Glutamatergic neuron (in vitro differentiated cells): Measurements from ENCODE around the gene OSBPL9. TPM values are rescaled to one million over a fixed set of nuclear protein-coding genes. Genes with fewer than 3 reads are reported as not detected.

ENCODE experiments used
- DNase-seq: peaks from one replicate; pipeline ENCODE4 v3.0.0; 2022
- H3K27ac Mint-ChIP-seq: one replicate; pipeline ENCODE4 v1.8.0; 2020; ENCODE audit warnings: mild to moderate bottlenecking, mixed read lengths, inconsistent platforms; ENCODE audit not compliant: unreplicated experiment
- H3K27me3 Mint-ChIP-seq: one replicate; pipeline ENCODE4 v1.8.0; 2020; ENCODE audit warnings: mild to moderate bottlenecking, moderate library complexity, mixed read lengths, inconsistent platforms; ENCODE audit not compliant: unreplicated experiment
- H3K36me3 Mint-ChIP-seq: one replicate; pipeline ENCODE4 v1.8.0; 2020; ENCODE audit warnings: mild to moderate bottlenecking, mixed read lengths, inconsistent platforms; ENCODE audit not compliant: unreplicated experiment
- H3K4me1 Mint-ChIP-seq: one replicate; pipeline ENCODE4 v1.8.0; 2020; ENCODE audit warnings: mild to moderate bottlenecking, low read depth, mixed read lengths, inconsistent platforms; ENCODE audit not compliant: unreplicated experiment
- H3K4me3 Mint-ChIP-seq: one replicate; pipeline ENCODE4 v1.8.0; 2020; ENCODE audit warnings: mild to moderate bottlenecking, mixed read lengths, inconsistent platforms; ENCODE audit not compliant: unreplicated experiment
- H3K9me3 Mint-ChIP-seq: one replicate; pipeline ENCODE4 v1.8.0; 2020; ENCODE audit warnings: mild to moderate bottlenecking, moderate library complexity, mixed read lengths, inconsistent platforms; ENCODE audit not compliant: unreplicated experiment
- total RNA-seq: library from RNA; stranded (reverse); fragmentation: NEBNext Ultra II Directional; extraction: Animal tissue kit (Norgen Biotek cat#: 25700); gene quantifications from one replicate; pipeline ENCODE4 v1.2.1, GENCODE V29; 2021; ENCODE audit not compliant: unreplicated experiment
- TF ChIP-seq, protein P1 (sequence below): fragments of 200-600 bp; sonication (generic); IDR thresholded peaks from one replicate; pipeline ENCODE4 v1.5.0; 2021; ENCODE audit not compliant: partially characterized antibody, unreplicated experiment

The OSBPL9 gene
- total RNA-seq, 1 donor from 2014 or later = 84.6 TPM

DNA sequence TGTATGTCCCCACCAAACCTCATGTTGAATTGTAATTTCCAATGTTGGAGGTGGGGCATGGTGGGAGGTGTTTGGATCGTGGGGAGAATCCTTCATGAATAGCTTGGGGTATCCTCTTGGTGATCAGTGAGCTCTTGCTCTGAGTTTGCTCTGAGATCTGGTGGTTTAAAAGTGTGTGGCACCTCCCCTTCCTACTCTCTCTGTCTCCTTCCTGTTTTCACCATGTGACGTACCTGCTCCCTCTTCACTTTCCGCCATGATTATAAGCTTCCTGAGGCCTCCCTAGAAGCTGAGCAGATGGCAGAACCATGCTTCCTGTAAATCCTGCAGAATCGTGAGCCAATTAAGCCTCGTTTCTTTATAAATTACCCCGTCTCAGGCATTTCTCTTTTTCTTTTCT is 40.0 kb upstream of the OSBPL9 start:
- no peak for DNase-seq
- H3K4me1 Mint-ChIP-seq = peaks cover 3% of the 10 kb centered on the region
- no peaks in the 10 kb centered on the region for H3K9me3 Mint-ChIP-seq
- H3K36me3 Mint-ChIP-seq = no peaks in the 10 kb centered on the region
- H3K27me3 Mint-ChIP-seq = peaks cover 1% of the 10 kb centered on the region
- TF ChIP-seq, protein P1, sequence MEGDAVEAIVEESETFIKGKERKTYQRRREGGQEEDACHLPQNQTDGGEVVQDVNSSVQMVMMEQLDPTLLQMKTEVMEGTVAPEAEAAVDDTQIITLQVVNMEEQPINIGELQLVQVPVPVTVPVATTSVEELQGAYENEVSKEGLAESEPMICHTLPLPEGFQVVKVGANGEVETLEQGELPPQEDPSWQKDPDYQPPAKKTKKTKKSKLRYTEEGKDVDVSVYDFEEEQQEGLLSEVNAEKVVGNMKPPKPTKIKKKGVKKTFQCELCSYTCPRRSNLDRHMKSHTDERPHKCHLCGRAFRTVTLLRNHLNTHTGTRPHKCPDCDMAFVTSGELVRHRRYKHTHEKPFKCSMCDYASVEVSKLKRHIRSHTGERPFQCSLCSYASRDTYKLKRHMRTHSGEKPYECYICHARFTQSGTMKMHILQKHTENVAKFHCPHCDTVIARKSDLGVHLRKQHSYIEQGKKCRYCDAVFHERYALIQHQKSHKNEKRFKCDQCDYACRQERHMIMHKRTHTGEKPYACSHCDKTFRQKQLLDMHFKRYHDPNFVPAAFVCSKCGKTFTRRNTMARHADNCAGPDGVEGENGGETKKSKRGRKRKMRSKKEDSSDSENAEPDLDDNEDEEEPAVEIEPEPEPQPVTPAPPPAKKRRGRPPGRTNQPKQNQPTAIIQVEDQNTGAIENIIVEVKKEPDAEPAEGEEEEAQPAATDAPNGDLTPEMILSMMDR = no peak
- H3K27ac Mint-ChIP-seq = no peak overlapping the region
- no peak overlapping the region for H3K4me3 Mint-ChIP-seq

DNA sequence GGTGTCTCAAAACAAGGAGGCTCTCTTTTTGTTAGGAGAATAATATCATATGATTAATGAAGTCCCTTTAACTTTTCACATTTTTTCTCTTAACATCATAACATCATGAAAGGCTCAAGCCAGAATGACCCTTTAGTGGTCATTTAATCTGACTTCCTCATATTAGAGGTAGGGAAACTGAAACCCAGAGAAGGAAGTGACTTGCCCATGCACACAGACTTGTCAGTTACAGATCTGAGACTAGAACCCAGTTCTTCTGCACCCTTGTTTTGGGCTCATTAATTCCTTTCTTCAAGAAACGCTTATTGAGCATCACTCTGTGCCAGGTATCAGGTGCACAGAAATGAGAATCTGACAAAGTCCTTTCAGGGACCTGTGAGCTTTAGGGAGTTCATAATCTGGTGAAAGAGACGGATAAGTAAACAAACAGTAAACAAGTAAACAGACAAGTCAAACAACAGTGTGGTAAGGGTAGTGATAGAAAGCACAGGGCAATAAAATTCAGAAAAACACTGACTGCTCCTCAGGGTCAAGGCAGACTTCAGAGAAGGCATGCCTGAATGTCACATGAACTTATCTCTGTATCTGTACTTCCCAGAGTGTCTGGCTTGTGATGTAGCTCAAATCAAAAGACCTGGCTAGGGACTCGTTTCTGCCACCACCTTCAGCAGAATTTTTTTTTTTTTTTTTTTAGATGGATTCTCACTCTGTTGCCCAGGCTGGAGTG is 38.3 kb upstream of the OSBPL9 start:
- Mint-ChIP-seq H3K9me3 (no peaks in the 10 kb centered on the region), H3K27me3 (peaks cover 1% of the 10 kb centered on the region), H3K27ac (no peak overlapping the region), H3K4me3 (no peak overlapping the region), H3K36me3 (no peaks in the 10 kb centered on the region), H3K4me1 (no peaks in the 10 kb centered on the region)
- TF ChIP-seq, protein P1 = no peak
- no peak for DNase-seq

DNA sequence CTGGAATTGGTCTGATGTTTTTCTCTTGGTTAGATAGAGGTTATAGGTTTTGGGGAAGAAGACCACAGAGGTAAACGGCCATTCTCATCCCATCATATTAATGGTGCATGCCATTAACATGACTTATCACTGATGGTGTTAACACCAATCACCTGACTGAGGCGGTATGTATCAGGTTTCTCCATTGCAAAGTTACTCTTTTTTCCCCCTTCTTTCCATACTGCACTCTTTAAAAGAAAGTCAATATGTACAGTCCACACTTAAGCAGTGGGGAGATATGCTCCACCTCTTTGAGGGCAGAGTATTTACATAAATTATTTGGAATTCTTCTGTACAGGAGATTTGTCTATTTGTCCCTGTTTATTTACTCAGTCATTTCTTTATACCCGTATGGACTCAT is 35.7 kb upstream of the OSBPL9 start:
- no peaks in the 10 kb centered on the region for H3K36me3 Mint-ChIP-seq
- no peaks in the 10 kb centered on the region for H3K9me3 Mint-ChIP-seq
- no peaks in the 10 kb centered on the region for H3K4me1 Mint-ChIP-seq

DNA sequence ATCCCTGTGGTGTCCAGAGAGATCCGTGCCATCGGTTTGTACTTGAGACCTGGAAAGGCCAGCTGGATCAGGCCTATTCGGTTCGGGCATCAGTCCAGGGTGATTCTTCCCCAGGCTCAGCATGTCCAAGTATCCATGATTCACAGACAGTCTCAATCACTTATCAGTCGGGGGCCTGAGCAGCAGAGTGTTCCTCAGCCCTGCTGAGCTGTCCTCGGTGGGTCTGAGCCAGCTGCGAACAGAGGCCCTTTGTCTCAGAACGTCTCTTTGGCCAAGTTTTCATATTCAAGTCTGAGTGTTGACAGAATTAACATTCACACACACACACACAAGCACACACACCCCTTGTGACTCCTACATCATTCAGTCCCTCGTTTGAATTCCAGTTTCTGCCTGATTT is 33.4 kb upstream of the OSBPL9 start:
- Mint-ChIP-seq H3K27me3 (peaks cover 4% of the 10 kb centered on the region), H3K9me3 (no peaks in the 10 kb centered on the region), H3K27ac (no peak overlapping the region), H3K36me3 (no peaks in the 10 kb centered on the region), H3K4me1 (no peaks in the 10 kb centered on the region), H3K4me3 (no peak overlapping the region)
- TF ChIP-seq, protein P1 = no peak
- DNase-seq = no peak

More for the DNA sequence above, 35.7 kb upstream of the OSBPL9 start:
- TF ChIP-seq, protein P1 = no peak
- H3K4me3 Mint-ChIP-seq = no peak overlapping the region
- no peak for DNase-seq
- H3K27me3 Mint-ChIP-seq = peaks cover 1% of the 10 kb centered on the region
- no peak overlapping the region for H3K27ac Mint-ChIP-seq

DNA sequence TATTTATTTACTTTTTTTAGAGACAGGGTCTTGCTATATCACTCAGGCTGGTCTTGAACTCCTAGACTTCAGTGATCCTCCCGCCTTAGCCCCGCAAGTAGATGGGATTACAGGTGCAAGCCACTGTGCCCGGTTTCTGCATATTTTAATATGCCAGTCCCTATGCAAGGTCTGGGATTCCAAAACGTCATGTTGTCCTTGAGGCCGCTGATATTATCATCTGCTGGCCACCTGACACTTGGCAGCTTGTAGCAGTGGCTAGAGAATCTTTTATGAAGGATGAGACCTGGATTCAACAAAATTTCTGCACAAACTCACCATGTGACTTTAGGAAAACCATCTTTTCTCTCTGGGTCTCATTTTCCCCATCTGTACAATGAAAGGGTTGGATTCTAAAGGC is 32.9 kb upstream of the OSBPL9 start:
- Mint-ChIP-seq H3K9me3 (no peaks in the 10 kb centered on the region), H3K27me3 (peaks cover 4% of the 10 kb centered on the region), H3K4me1 (no peaks in the 10 kb centered on the region), H3K4me3 (no peak overlapping the region), H3K27ac (no peak overlapping the region), H3K36me3 (no peaks in the 10 kb centered on the region)
- TF ChIP-seq, protein P1 = no peak
- DNase-seq = no peak
